ENCODE measurements around the gene TAB2. TPM values are rescaled to one million over a fixed set of nuclear protein-coding genes. Genes with fewer than 3 reads are reported as not detected.
"Not testable (repeated sequence)": the region's sequence is repeated elsewhere in the genome, so short reads cannot be mapped to it uniquely, and the experiment has no call there.

The TAB2 gene
- polyA plus RNA-seq, 2 of the 4 experiments (the other 2 are of a cell fraction) = 23.0 to 49.0 TPM

DNA sequence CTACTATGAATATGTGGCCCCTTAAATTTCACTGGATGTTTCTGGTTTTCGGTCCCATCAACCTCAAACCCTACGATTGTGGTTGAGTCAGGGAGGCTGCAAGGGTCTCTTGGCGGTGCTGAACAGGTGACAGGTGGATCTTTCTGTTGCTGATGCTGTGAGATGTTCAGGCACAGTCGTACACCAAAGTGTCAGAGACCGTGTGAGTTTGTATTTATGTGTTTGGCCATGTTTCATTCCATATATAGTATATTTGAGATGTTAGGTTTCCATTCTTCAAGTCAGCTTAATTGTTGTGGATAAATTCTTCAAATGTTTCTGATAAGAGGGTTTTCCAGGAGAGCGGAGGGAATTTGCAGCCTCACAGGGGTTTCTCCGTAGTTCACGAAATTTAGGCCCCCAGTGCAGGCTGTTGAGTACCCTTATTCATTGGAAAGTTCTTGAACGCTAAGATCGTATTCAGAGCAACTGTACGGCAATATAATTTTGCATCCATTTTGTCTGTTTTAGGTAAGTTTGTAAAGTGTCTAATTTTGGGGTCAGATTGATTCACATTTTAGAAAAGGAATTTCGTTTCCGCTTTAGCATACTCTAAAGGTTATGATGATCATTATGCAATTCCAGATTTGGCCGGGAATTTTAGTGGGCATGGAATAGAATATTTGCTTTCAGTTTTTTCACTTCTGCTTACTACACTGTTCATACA lies 1.2 kb downstream of the TAB2 start:
- peak in 1 of 2 experiments; percentile 13; a peak in 2 of 6 replicates for ATAC-seq
- peak overlapping the region; percentile 98 to 100 for H3K27ac ChIP-seq
- peak overlapping the region; percentile 83 for H3K4me2 ChIP-seq
- peak overlapping the region; percentile 92 for H3K4me3 ChIP-seq
- TF ChIP-seq FOSB (CRISPR knock-in tag; IDR thresholded peaks at IDR 0.05) = no peak
- TF ChIP-seq CEBPB (IDR thresholded peaks at IDR 0.05) = peak in 1 of 2 experiments; percentile 42; a peak in 1 of 4 replicates
- DNase-seq (ENCODE audit: low read depth in 1 of 2, low spot score in 1 of 2) = no peak
- ChIA-PET CTCF (no interaction called here), POLR2A (no interaction called here)
- no peak for FAIRE-seq
- peaks cover 45% of the 10 kb centered on the region for H3K4me1 ChIP-seq
- WGBS (ENCODE audit: missing lambda C conversion rate) = 1% methylated on average over 14 of the region's 14 CpGs
- no peaks in the 10 kb centered on the region for H3K9me3 ChIP-seq

- H3K4me2 ChIP-seq = peak overlapping the region; percentile 83
- FAIRE-seq (no peak), ATAC-seq (no peak), DNase-seq (ENCODE audit: low read depth in 1 of 2, low spot score in 1 of 2) (no peak)
- no peaks in the 10 kb centered on the region for H3K9me3 ChIP-seq
- H3K4me3 ChIP-seq = peak overlapping the region; percentile 92
- TF ChIP-seq USF2 (IDR thresholded peaks at IDR 0.05) = no peak
- ChIA-PET CTCF (no interaction called here), POLR2A (no interaction called here)
- peaks cover 52% of the 10 kb centered on the region for H3K4me1 ChIP-seq
- WGBS (ENCODE audit: missing lambda C conversion rate) = 19% methylated on average over 3 of the region's 3 CpGs
- peak overlapping the region; percentile 98 to 100; a peak in 5 of 6 replicates for H3K27ac ChIP-seq
Observed at GRCh38 chr6:149319422-149319821, 1.9 kb downstream of the TAB2 start.

DNA sequence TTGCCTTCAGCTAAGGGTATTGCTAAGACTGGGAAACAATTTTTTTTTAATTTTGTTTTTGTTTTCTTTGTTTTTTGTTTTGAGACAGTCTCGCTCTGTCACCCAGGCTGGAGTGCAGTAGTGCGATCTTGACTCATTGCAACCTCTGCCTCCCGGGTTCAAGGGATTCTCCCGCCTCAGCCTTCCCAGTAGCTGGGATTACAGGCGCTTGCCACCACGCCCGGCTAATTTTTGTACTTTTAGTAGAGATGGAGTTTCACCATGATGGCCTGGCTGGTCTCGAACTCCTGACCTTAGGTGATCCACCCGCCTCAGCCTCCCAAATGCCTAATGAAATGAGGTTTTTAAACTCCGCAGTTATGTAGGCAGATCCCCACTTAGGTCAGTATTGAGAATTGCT lies 2.5 kb downstream of the TAB2 start:
- ATAC-seq; FAIRE-seq; DNase-seq (ENCODE audit: low read depth in 1 of 2, low spot score in 1 of 2); H3K4me3 ChIP-seq; POLR2A ChIA-PET; CTCF ChIA-PET; H3K9me3 ChIP-seq: not testable (repeated sequence)
- Histone ChIP-seq H3K4me2 (peak overlapping the region; percentile 83), H3K4me1 (peaks cover 57% of the 10 kb centered on the region), H3K27ac (peak overlapping the region in 1 of 2 experiments; percentile 60; a peak in 3 of 6 replicates)
- WGBS (ENCODE audit: missing lambda C conversion rate) = 70% methylated on average over 10 of the region's 10 CpGs

GRCh38 chr6:149320796-149321195 lies 3.3 kb downstream of the TAB2 start:
- DNase-seq (ENCODE audit: low read depth in 1 of 2, low spot score in 1 of 2) = no peak
- peaks cover 60% of the 10 kb centered on the region for H3K4me1 ChIP-seq
- no peaks in the 10 kb centered on the region for H3K9me3 ChIP-seq
- H3K27ac ChIP-seq = no peak overlapping the region
- ChIA-PET CTCF (interaction anchor here (1.0 kb wide), 1 partner anchor 292 kb away, joined by 3 read pairs; no protein-coding TSS in a partner anchor), POLR2A (no interaction called here)
- no peak for FAIRE-seq
- H3K4me3 ChIP-seq = no peak overlapping the region
- no peak for ATAC-seq
- TF ChIP-seq SMC3 (IDR thresholded peaks at IDR 0.05) (no peak), FOSL2 (IDR thresholded peaks at IDR 0.05) (no peak), FOSL2 (CRISPR knock-in tag; IDR thresholded peaks at IDR 0.05) (no peak)
- H3K4me2 ChIP-seq = peak overlapping the region; percentile 83

- TF ChIP-seq POLR2AphosphoS2 (conservative IDR thresholded peaks at IDR 0.05; ENCODE audit: low read length) = no peak
- no peak for TF ChIP-seq NPAS2 (CRISPR knock-in tag; IDR thresholded peaks at IDR 0.05; ENCODE audit: borderline replicate concordance)
- TF ChIP-seq, protein P1, sequence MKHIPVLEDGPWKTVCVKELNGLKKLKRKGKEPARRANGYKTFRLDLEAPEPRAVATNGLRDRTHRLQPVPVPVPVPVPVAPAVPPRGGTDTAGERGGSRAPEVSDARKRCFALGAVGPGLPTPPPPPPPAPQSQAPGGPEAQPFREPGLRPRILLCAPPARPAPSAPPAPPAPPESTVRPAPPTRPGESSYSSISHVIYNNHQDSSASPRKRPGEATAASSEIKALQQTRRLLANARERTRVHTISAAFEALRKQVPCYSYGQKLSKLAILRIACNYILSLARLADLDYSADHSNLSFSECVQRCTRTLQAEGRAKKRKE (CRISPR knock-in tag; IDR thresholded peaks at IDR 0.05; ENCODE audit: low read depth) = no peak
- no peak for TF ChIP-seq ZNF302 (CRISPR knock-in tag; IDR thresholded peaks at IDR 0.05)
- TF ChIP-seq SMC3 (IDR thresholded peaks at IDR 0.05) = no peak
- no peak for TF ChIP-seq MAX (IDR thresholded peaks at IDR 0.05)
- no peak for TF ChIP-seq RFX5 (IDR thresholded peaks at IDR 0.05)
- TF ChIP-seq ZFP36 (IDR thresholded peaks at IDR 0.05; ENCODE audit: borderline replicate concordance, partially characterized antibody) = no peak
- no peaks in the 10 kb centered on the region for H3K9me3 ChIP-seq
- POLR2A ChIA-PET = no interaction called here
- FAIRE-seq = no peak
- WGBS (ENCODE audit: missing lambda C conversion rate) = 50% methylated on average over 2 of the region's 2 CpGs
- H3K4me1 ChIP-seq = peaks cover 72% of the 10 kb centered on the region
- DNase-seq (ENCODE audit: low read depth in 1 of 2, low spot score in 1 of 2) = no peak
- H3K27ac ChIP-seq = no peak overlapping the region
- no peak overlapping the region for H3K4me3 ChIP-seq
- CTCF ChIA-PET = interaction anchor here (0.6 to 1.8 kb wide), 3 partner anchors 89 to 109 kb away, joined by 3 to 7 read pairs (median 3); no protein-coding TSS in a partner anchor
- peak overlapping the region; percentile 60; the same call in 2 of the 3 replicates for H3K4me2 ChIP-seq
- ATAC-seq = no peak
Observed at GRCh38 chr6:149323353-149323752, 5.8 kb downstream of the TAB2 start.
